Cardiac septum (tissue), 1 donor: ENCODE results near the gene THOP1. TPM values are rescaled to one million over a fixed set of nuclear protein-coding genes. Genes with fewer than 3 reads are reported as not detected.
"Not testable (repeated sequence)": the region's sequence is repeated elsewhere in the genome, so short reads cannot be mapped to it uniquely, and the experiment has no call there.

Experiments
- DNase-seq: peaks from one replicate; pipeline ENCODE4 v3.0.0-alpha.2; 2020; ENCODE audit warnings: low spot score
- intact Hi-C: fragments of 100-400 bp; cut with DNase I; formaldehyde crosslinking; loops from one replicate; pipeline ENCODE4 v1.14.0; 2022
- total RNA-seq: library from RNA; stranded (reverse); fragmentation: NEBNext Ultra II Directional; extraction: Animal tissue kit (Norgen Biotek cat#: 25700); gene quantifications from one replicate; pipeline ENCODE4 v1.2.1, GENCODE V29; 2021
- donor health status: DM: no; HTN: no; CAD: no.

The THOP1 gene
- total RNA-seq, 1 donor from 2014 or later = 34.6 TPM

GRCh38 chr19:2777952-2778683 is 7.2 kb upstream of the THOP1 start:
- intact Hi-C loops = no loop called here
- no peak for DNase-seq

- intact Hi-C loops = no loop called here
- DNase-seq = no peak
Observed at GRCh38 chr19:2779121-2779740, 6.1 kb upstream of the THOP1 start.

- DNase-seq = no peak
- intact Hi-C loops = no loop called here
Observed at GRCh38 chr19:2780284-2780683, 5.0 kb upstream of the THOP1 start.

- no peak for DNase-seq
- intact Hi-C loops = no loop called here
Observed at GRCh38 chr19:2782329-2782935, 2.9 kb upstream of the THOP1 start.

- intact Hi-C loops = no loop called here
- peak; percentile 99 for DNase-seq
Observed at GRCh38 chr19:2782936-2783780, 2.1 kb upstream of the THOP1 start, which contains the start of gene SGTA. SGTA (minus strand) TSS chr19:2783273; CDS start chr19:2769068, 14,205 bp downstream.

- DNase-seq = no peak
- intact Hi-C loops = loop anchor here (2.0 kb wide), 1 partner anchor 43 kb away; the partner anchor contains the start of gene SLC39A3
Observed at GRCh38 chr19:2783781-2784145, 1.5 kb upstream of the THOP1 start.

- intact Hi-C loops = no loop called here
Observed at GRCh38 chr19:2787115-2787514, 1.8 kb downstream of the THOP1 start.

GRCh38 chr19:2788237-2788636 is 2.9 kb downstream of the THOP1 start:
- intact Hi-C loops = no loop called here
- no peak for DNase-seq

More at GRCh38 chr19:2787115-2787514, 1.8 kb downstream of the THOP1 start:
- no peak for DNase-seq

GRCh38 chr19:2790194-2790556 is 4.9 kb downstream of the THOP1 start:
- DNase-seq = no peak
- intact Hi-C loops = no loop called here

GRCh38 chr19:2790557-2791271 is 5.4 kb downstream of the THOP1 start:
- intact Hi-C loops = no loop called here
- no peak for DNase-seq

- intact Hi-C loops = no loop called here
- DNase-seq = no peak
Observed at GRCh38 chr19:2791440-2791839, 6.1 kb downstream of the THOP1 start.

GRCh38 chr19:2791876-2792275 is 6.6 kb downstream of the THOP1 start:
- intact Hi-C loops = no loop called here
- DNase-seq = no peak

- intact Hi-C loops, DNase-seq: not testable (repeated sequence)
Observed at GRCh38 chr19:2792666-2793065, 7.4 kb downstream of the THOP1 start.

- no peak for DNase-seq
- intact Hi-C loops = no loop called here
Observed at GRCh38 chr19:2793126-2793525, 7.8 kb downstream of the THOP1 start.

- DNase-seq = no peak
- intact Hi-C loops = no loop called here
Observed at GRCh38 chr19:2793577-2793976, 8.3 kb downstream of the THOP1 start.

GRCh38 chr19:2795827-2796658 is 10.7 kb downstream of the THOP1 start:
- intact Hi-C loops = no loop called here
- no peak for DNase-seq

GRCh38 chr19:2796659-2797266 is 11.5 kb downstream of the THOP1 start:
- intact Hi-C loops = no loop called here
- DNase-seq = no peak

- DNase-seq = no peak
Observed at GRCh38 chr19:2797280-2797679, 12.0 kb downstream of the THOP1 start.

More at GRCh38 chr19:2797280-2797679, 12.0 kb downstream of the THOP1 start:
- intact Hi-C loops = no loop called here
